Measurements from ENCODE around the gene TFF3. TPM values are rescaled to one million over a fixed set of nuclear protein-coding genes. Genes with fewer than 3 reads are reported as not detected.

The TFF3 gene
- total and polyA plus RNA-seq, 2 of the 13 experiments (the other 11 are each of a cell fraction or from before 2014, with no cell fraction given) = 14.2 to 26.9 TPM

DNA sequence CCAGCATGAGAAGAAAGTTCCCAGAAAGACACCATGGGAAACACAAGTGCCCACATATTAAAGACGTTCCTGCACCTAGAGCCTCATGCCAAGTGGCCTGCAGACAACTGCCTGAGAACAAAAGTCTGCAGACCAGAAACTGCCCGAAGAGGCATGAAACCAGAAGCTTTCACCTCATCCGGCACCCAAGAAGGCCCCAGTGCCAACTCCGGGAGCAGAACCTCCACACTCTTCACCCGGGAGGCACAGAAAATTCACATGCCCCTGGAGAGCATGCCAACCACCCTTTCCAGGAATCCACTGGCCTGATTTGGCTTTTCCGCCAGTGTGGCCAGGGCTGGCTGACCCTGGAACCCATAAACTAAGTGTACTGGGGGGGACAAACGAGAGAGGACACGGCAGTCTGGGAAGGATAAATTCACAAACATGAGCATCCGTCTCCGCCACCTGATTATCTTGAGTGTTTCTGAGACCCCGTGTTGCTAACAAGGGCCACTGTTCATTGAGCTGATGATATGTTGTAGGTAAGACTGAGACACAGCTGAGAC, 28.8 kb upstream of the TFF3 start:
- DNase-seq (ENCODE audit: low spot score) = no peak
- ATAC-seq = no peak
- Histone ChIP-seq H3K79me2 (ENCODE audit: insufficient read depth, low read length) (no peaks in the 10 kb centered on the region), H4K20me1 (ENCODE audit: insufficient read depth, low read length) (no peaks in the 10 kb centered on the region), H3K4me3 (replicated peaks in 1 of 3; ENCODE audit: insufficient read depth in 1 of 3, low read depth in 2 of 3, low read length in 3 of 3) (no peak overlapping the region), H3K27me3 (ENCODE audit: control insufficient read depth in 1 of 2, insufficient read depth in 2 of 2, low read length in 2 of 2) (peaks cover 0 to 6% of the 10 kb centered on the region in 2 experiments; a peak in 2 of 5 replicates), H3K27ac (ENCODE audit: extremely low read length, insufficient read depth, low read length) (no peak overlapping the region), H3K9me3 (ENCODE audit: low read length) (no peaks in the 10 kb centered on the region), H3K4me1 (ENCODE audit: insufficient read depth, low read length) (no peaks in the 10 kb centered on the region), H3K4me2 (ENCODE audit: low read depth, low read length) (no peak overlapping the region), H2AFZ (ENCODE audit: low read length) (no peak overlapping the region), H3K9ac (ENCODE audit: insufficient read depth, low read depth, low read length) (no peak overlapping the region), H3K36me3 (replicated peaks in 1 of 2; ENCODE audit: control insufficient read depth in 1 of 2, insufficient read depth in 2 of 2, low read length in 2 of 2) (no peaks in the 10 kb centered on the region)
- FAIRE-seq = no peak
- intact Hi-C loops (cut with micrococcal nuclease; ENCODE audit: unreplicated experiment) (no loop called here), in situ Hi-C loops (cut with HindIII; ENCODE audit: extremely low pct_ligation_motif_present, low pct_unique_long_range_greater_than_20kb) (no loop called here)
- ChIA-PET CTCF (ENCODE audit: low intra/inter-chr PET ratio, low total read pairs) (no interaction called here), POLR2A (no interaction called here)
- no TSS peak for BruUV-seq (replicated peaks)
- WGBS (ENCODE audit: low lambda C conversion rate) = 59% methylated on average over 7 of the region's 11 CpGs
- no peak for TF ChIP-seq BATF2 (CRISPR knock-in tag; IDR thresholded peaks at IDR 0.05)
- no peak for TF ChIP-seq MXD4 (CRISPR knock-in tag; IDR thresholded peaks at IDR 0.05)
- TF ChIP-seq SRSF4 (IDR thresholded peaks at IDR 0.05; ENCODE audit: low read depth, low read length, poor library complexity, severe bottlenecking) = no peak
- TF ChIP-seq CENPX (CRISPR knock-in tag; IDR thresholded peaks at IDR 0.05) = no peak
- TF ChIP-seq SMAD3 (CRISPR knock-in tag; IDR thresholded peaks at IDR 0.05) = no peak
- TF ChIP-seq, protein P1, sequence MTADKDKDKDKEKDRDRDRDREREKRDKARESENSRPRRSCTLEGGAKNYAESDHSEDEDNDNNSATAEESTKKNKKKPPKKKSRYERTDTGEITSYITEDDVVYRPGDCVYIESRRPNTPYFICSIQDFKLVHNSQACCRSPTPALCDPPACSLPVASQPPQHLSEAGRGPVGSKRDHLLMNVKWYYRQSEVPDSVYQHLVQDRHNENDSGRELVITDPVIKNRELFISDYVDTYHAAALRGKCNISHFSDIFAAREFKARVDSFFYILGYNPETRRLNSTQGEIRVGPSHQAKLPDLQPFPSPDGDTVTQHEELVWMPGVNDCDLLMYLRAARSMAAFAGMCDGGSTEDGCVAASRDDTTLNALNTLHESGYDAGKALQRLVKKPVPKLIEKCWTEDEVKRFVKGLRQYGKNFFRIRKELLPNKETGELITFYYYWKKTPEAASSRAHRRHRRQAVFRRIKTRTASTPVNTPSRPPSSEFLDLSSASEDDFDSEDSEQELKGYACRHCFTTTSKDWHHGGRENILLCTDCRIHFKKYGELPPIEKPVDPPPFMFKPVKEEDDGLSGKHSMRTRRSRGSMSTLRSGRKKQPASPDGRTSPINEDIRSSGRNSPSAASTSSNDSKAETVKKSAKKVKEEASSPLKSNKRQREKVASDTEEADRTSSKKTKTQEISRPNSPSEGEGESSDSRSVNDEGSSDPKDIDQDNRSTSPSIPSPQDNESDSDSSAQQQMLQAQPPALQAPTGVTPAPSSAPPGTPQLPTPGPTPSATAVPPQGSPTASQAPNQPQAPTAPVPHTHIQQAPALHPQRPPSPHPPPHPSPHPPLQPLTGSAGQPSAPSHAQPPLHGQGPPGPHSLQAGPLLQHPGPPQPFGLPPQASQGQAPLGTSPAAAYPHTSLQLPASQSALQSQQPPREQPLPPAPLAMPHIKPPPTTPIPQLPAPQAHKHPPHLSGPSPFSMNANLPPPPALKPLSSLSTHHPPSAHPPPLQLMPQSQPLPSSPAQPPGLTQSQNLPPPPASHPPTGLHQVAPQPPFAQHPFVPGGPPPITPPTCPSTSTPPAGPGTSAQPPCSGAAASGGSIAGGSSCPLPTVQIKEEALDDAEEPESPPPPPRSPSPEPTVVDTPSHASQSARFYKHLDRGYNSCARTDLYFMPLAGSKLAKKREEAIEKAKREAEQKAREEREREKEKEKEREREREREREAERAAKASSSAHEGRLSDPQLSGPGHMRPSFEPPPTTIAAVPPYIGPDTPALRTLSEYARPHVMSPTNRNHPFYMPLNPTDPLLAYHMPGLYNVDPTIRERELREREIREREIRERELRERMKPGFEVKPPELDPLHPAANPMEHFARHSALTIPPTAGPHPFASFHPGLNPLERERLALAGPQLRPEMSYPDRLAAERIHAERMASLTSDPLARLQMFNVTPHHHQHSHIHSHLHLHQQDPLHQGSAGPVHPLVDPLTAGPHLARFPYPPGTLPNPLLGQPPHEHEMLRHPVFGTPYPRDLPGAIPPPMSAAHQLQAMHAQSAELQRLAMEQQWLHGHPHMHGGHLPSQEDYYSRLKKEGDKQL (CRISPR knock-in tag; IDR thresholded peaks at IDR 0.05; ENCODE audit: low read depth) = no peak
- TF ChIP-seq ZNF263 (CRISPR knock-in tag; IDR thresholded peaks at IDR 0.05) = no peak
- no peak for TF ChIP-seq ZNF83 (CRISPR knock-in tag; IDR thresholded peaks at IDR 0.05; ENCODE audit: borderline replicate concordance)
- TF ChIP-seq MED1 (CRISPR knock-in tag; IDR thresholded peaks at IDR 0.05) = no peak
- TF ChIP-seq TFAP4 (IDR thresholded peaks at IDR 0.05; ENCODE audit: borderline replicate concordance, low read depth) = no peak
